ENCODE measurements around the gene ZNF681.
"Not testable (repeated sequence)": the region's sequence is repeated elsewhere in the genome, so short reads cannot be mapped to it uniquely, and the experiment has no call there.

Gene ZNF681

GRCh38 chr19:23766951-23767350, 8.3 kb upstream of the ZNF681 start:
- no peaks in the 10 kb centered on the region for H3K79me2 ChIP-seq (ENCODE audit: low read length)
- H2AFZ ChIP-seq (ENCODE audit: low read depth, low read length), result no peak overlapping the region
- H3K4me1 ChIP-seq (ENCODE audit: low read length), result no peaks in the 10 kb centered on the region
- no peaks in the 10 kb centered on the region for H3K9me3 ChIP-seq (ENCODE audit: insufficient read depth, low read length)
- no peak overlapping the region for H3K4me2 ChIP-seq (ENCODE audit: low read length)
- no peaks in the 10 kb centered on the region for H3K27me3 ChIP-seq (ENCODE audit: low read depth, low read length)
- no peaks in the 10 kb centered on the region for H3K36me3 ChIP-seq (replicated peaks; ENCODE audit: low read depth, low read length)
- H3K27ac ChIP-seq (ENCODE audit: low read length), result no peak overlapping the region
- H3K4me3 ChIP-seq (ENCODE audit: low read length), result no peak overlapping the region
- no peaks in the 10 kb centered on the region for H4K20me1 ChIP-seq (ENCODE audit: insufficient read depth, low read length)
- H3K9ac ChIP-seq (ENCODE audit: low read length), result no peak overlapping the region
- TF ChIP-seq EZH2phosphoT487 (IDR thresholded peaks at IDR 0.05; ENCODE audit: low read depth) (no peak), CTCF (IDR thresholded peaks at IDR 0.05; ENCODE audit: low read depth, low read length) (no peak)

- no peak overlapping the region for H3K9ac ChIP-seq (ENCODE audit: low read length)
- no peak overlapping the region for H3K4me3 ChIP-seq (ENCODE audit: low read length)
- H3K4me1 ChIP-seq (ENCODE audit: low read length), result no peaks in the 10 kb centered on the region
- H3K27ac ChIP-seq (ENCODE audit: low read length), result no peak overlapping the region
- no peaks in the 10 kb centered on the region for H4K20me1 ChIP-seq (ENCODE audit: insufficient read depth, low read length)
- no peaks in the 10 kb centered on the region for H3K27me3 ChIP-seq (ENCODE audit: low read depth, low read length)
- no peaks in the 10 kb centered on the region for H3K79me2 ChIP-seq (ENCODE audit: low read length)
- H3K36me3 ChIP-seq (replicated peaks; ENCODE audit: low read depth, low read length), result no peaks in the 10 kb centered on the region
- TF ChIP-seq EZH2phosphoT487 (IDR thresholded peaks at IDR 0.05; ENCODE audit: low read depth), result no peak
- no peak overlapping the region for H2AFZ ChIP-seq (ENCODE audit: low read depth, low read length)
- H3K4me2 ChIP-seq (ENCODE audit: low read length), result no peak overlapping the region
- peaks cover 3% of the 10 kb centered on the region for H3K9me3 ChIP-seq (ENCODE audit: insufficient read depth, low read length)
Measured at GRCh38 chr19:23764781-23765180, 6.1 kb upstream of the ZNF681 start.

DNA sequence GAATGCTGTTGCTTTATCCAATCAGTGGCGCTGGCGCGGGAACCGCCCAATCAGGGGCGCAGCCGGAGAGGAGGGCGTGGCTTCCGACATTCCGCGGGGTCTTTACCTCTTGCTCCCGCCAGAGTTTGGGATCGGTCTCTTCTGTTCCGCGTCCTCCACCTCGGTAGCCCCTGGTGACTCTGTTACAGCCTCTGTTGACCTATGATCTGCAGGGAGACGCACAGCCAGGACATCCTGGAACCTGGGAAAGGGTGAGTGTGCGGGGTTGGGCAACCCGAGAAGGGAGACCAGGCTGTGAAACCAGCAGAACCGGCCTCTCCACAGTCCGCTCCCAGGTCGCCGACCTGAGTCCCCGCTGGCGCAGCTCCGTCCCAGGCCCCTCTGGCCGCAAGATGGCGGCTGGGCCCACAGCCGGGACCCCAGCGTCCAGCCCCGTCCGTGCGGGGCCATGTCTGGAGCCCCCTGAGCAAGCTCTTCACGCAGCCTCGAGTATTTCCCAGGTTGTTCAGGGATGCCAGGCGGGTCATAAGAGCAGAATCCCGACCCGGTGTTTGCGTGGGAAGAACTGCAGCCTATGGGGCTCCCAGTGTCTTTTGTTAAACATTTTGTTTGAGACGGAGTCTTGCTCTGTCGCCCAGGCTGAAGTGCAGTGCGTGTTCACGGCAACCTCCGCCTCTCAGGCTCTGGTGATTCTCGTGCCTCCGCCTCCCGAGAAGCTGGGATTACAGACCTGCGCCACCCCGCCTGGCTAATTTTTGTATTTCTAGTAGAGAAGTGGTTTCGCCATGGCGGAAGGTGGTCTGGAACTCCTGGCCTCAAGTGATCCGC, 4.4 kb upstream of the ZNF681 start:
- Histone ChIP-seq H3K9me3 (ENCODE audit: insufficient read depth, low read length) (peaks cover 4% of the 10 kb centered on the region), H3K27ac (ENCODE audit: low read length) (no peak overlapping the region), H3K79me2 (ENCODE audit: low read length) (peaks cover 4% of the 10 kb centered on the region), H3K36me3 (replicated peaks; ENCODE audit: low read depth, low read length) (no peaks in the 10 kb centered on the region), H3K4me3 (ENCODE audit: low read length) (no peak overlapping the region), H4K20me1 (ENCODE audit: insufficient read depth, low read length) (no peaks in the 10 kb centered on the region), H3K4me2 (ENCODE audit: low read length) (no peak overlapping the region), H2AFZ (ENCODE audit: low read depth, low read length) (no peak overlapping the region), H3K9ac (ENCODE audit: low read length) (no peak overlapping the region), H3K27me3 (ENCODE audit: low read depth, low read length) (no peaks in the 10 kb centered on the region), H3K4me1 (ENCODE audit: low read length) (no peaks in the 10 kb centered on the region)
- TF ChIP-seq EZH2phosphoT487 (IDR thresholded peaks at IDR 0.05; ENCODE audit: low read depth) (no peak), CTCF (IDR thresholded peaks at IDR 0.05; ENCODE audit: low read depth, low read length) (no peak)

DNA sequence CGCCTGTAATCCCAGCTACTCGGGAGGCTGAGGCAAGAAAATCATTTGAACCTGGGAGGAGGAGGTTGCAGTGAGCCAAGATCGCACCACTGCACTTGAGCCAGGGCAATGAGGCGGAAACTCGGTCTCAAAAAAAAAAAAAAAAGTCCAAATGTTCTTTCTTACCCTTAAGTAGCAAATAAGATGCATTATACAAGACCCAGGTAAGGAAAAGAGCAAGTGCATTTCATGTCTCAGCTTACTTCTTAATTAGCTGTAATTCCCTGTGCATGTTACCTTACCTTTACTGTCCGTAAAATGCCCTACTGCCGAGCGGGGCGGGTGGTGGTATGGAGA, 3.8 kb upstream of the ZNF681 start:
- Histone ChIP-seq H3K4me1 (ENCODE audit: low read length) (no peaks in the 10 kb centered on the region; the same call in 1 of the 2 replicates), H3K79me2 (ENCODE audit: low read length) (peaks cover 10% of the 10 kb centered on the region), H3K9ac (ENCODE audit: low read length) (no peak overlapping the region), H3K4me3 (ENCODE audit: low read length) (no peak overlapping the region), H4K20me1 (ENCODE audit: insufficient read depth, low read length) (no peaks in the 10 kb centered on the region), H3K9me3 (ENCODE audit: insufficient read depth, low read length) (peaks cover 4% of the 10 kb centered on the region), H2AFZ (ENCODE audit: low read depth, low read length) (no peak overlapping the region), H3K36me3 (replicated peaks; ENCODE audit: low read depth, low read length) (no peaks in the 10 kb centered on the region), H3K4me2 (ENCODE audit: low read length) (no peak overlapping the region), H3K27ac (ENCODE audit: low read length) (no peak overlapping the region), H3K27me3 (ENCODE audit: low read depth, low read length) (no peaks in the 10 kb centered on the region)
- TF ChIP-seq EZH2phosphoT487 (IDR thresholded peaks at IDR 0.05; ENCODE audit: low read depth), result no peak
- TF ChIP-seq CTCF (IDR thresholded peaks at IDR 0.05; ENCODE audit: low read depth, low read length), result no peak

GRCh38 chr19:23760326-23760725, 1.6 kb upstream of the ZNF681 start:
- H3K27me3 ChIP-seq (ENCODE audit: low read depth, low read length); H2AFZ ChIP-seq (ENCODE audit: low read depth, low read length); H3K4me2 ChIP-seq (ENCODE audit: low read length): not testable (repeated sequence)

GRCh38 chr19:23743633-23744232, 15.0 kb downstream of the ZNF681 start:
- H4K20me1 ChIP-seq (ENCODE audit: insufficient read depth, low read length); H3K9ac ChIP-seq (ENCODE audit: low read length); H3K27ac ChIP-seq (ENCODE audit: low read length); H3K4me2 ChIP-seq (ENCODE audit: low read length); H3K4me1 ChIP-seq (ENCODE audit: low read length); H2AFZ ChIP-seq (ENCODE audit: low read depth, low read length); H3K4me3 ChIP-seq (ENCODE audit: low read length); H3K79me2 ChIP-seq (ENCODE audit: low read length); H3K27me3 ChIP-seq (ENCODE audit: low read depth, low read length): not testable (repeated sequence)
- Histone ChIP-seq H3K9me3 (ENCODE audit: insufficient read depth, low read length) (peaks cover 27% of the 10 kb centered on the region), H3K36me3 (replicated peaks; ENCODE audit: low read depth, low read length) (peaks cover 50% of the 10 kb centered on the region)

More at GRCh38 chr19:23760326-23760725, 1.6 kb upstream of the ZNF681 start:
- not testable (repeated sequence) for H3K27ac ChIP-seq (ENCODE audit: low read length); H3K4me1 ChIP-seq (ENCODE audit: low read length); H4K20me1 ChIP-seq (ENCODE audit: insufficient read depth, low read length); H3K4me3 ChIP-seq (ENCODE audit: low read length); H3K9ac ChIP-seq (ENCODE audit: low read length); H3K36me3 ChIP-seq (replicated peaks; ENCODE audit: low read depth, low read length); H3K9me3 ChIP-seq (ENCODE audit: insufficient read depth, low read length)
- peaks cover 18% of the 10 kb centered on the region for H3K79me2 ChIP-seq (ENCODE audit: low read length)

Measured in OCI-LY3 (cell line).